Measurements from ENCODE around the gene MIB1.

- TF ChIP-seq CTCF (IDR thresholded peaks at IDR 0.05), result no peak
- TF ChIP-seq POLR2AphosphoS5 (IDR thresholded peaks at IDR 0.05), result no peak
- TF ChIP-seq POLR2A (IDR thresholded peaks at IDR 0.05), result no peak
Measured at GRCh38 chr18:21918693-21919092, 178.1 kb downstream of the MIB1 start.
